ENCODE measurements around the gene FGFRL1.

DNA sequence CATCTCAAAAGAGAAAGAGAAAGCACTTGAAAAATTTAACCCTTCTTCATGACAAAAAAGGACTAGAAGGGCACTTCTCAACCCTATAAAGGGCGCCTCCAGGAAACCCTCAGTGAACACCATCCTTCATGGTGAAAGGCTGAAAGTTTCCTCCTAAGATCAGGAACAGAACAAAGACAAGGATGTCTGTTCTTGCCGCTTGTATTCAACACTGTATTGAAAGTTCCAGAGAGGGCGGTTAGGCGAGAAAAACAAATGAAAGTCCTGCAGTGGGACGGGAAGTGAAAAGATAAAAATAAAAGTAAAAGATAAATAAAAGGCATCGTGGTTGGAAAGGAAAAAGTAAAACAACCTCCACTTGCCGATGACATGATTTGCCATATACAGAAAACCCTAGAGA is 51.0 kb downstream of the FGFRL1 start:
- no peak for TF ChIP-seq POLR2A (IDR thresholded peaks at IDR 0.05)
- no peak for TF ChIP-seq POLR2AphosphoS5 (IDR thresholded peaks at IDR 0.05)
